PC-9 (cell line): ENCODE results near the gene CDH16. TPM values are rescaled to one million over a fixed set of nuclear protein-coding genes. Genes with fewer than 3 reads are reported as not detected.

Experiments used
- BruUV-seq: library from RNA; stranded (reverse); fragments of 400-500 nt; replicated peaks from 2 replicates; lab custom pipeline; 2021; lab: Mats Ljungman, UMichigan
- CTCF ChIA-PET: fragments of 300-600 bp; sonication (Branson Sonifier 250); formaldehyde crosslinking; loops from one replicate; lab custom pipeline; 2022; ENCODE audit warnings: antibody characterized with exemption; lab: Charles Lee
- POLR2A ChIA-PET: fragments of 300-600 bp; sonication (Branson Sonifier 250); formaldehyde crosslinking; loops from one replicate; lab custom pipeline; 2022; ENCODE audit warnings: antibody characterized with exemption; ENCODE audit not compliant: unreplicated experiment; lab: Charles Lee
- DNase-seq, 2 experiments: peaks; one replicate each; pipeline versions ENCODE4 v3.0.0 to v3.0.0-alpha.2; 2015 to 2022; ENCODE audit warnings: mixed read lengths in 1 of 2
- H2AFZ ChIP-seq: fragments of 200-600 bp; sonication (generic); 2 replicates; pipeline ENCODE4 v1.8.1; 2017; ENCODE audit warnings: antibody characterized with exemption
- H3F3A ChIP-seq: fragments of 200-600 bp; sonication (generic); 2 replicates; pipeline ENCODE4 v1.8.1; 2017; ENCODE audit warnings: antibody characterized with exemption, mild to moderate bottlenecking, low read depth; ENCODE audit not compliant: insufficient read depth
- H3K27ac ChIP-seq: fragments of 200-600 bp; sonication (generic); 2 replicates; pipeline ENCODE4 v1.6.1; 2016; ENCODE audit warnings: mixed run types
- H3K27me3 ChIP-seq: fragments of 200-600 bp; sonication (generic); 2 replicates; pipeline ENCODE4 v1.6.1; 2016; ENCODE audit warnings: low read depth, mixed run types; ENCODE audit not compliant: insufficient read depth
- H3K36me3 ChIP-seq: fragments of 200-600 bp; sonication (generic); 2 replicates; pipeline ENCODE4 v1.6.1; 2016; ENCODE audit warnings: low read depth, mixed run types
- H3K4me1 ChIP-seq: fragments of 200-600 bp; sonication (generic); replicated peaks from 2 replicates; pipeline ENCODE4 v1.6.1; 2016; ENCODE audit warnings: mixed run types; ENCODE audit not compliant: insufficient read depth
- H3K4me2 ChIP-seq: fragments of 200-600 bp; sonication (generic); 2 replicates; pipeline ENCODE4 v1.6.1; 2017; ENCODE audit warnings: mixed run types
- H3K4me3 ChIP-seq: fragments of 200-600 bp; sonication (generic); 2 replicates; pipeline ENCODE4 v1.6.1; 2016; ENCODE audit warnings: mixed run types
- H3K79me2 ChIP-seq: fragments of 200-600 bp; sonication (generic); 2 replicates; pipeline ENCODE4 v1.6.1; 2017; ENCODE audit warnings: low read depth, mixed run types
- H3K9me2 ChIP-seq: fragments of 200-600 bp; sonication (generic); 2 replicates; pipeline ENCODE4 v1.8.1; 2017; ENCODE audit warnings: mild to moderate bottlenecking; ENCODE audit not compliant: insufficient read depth
- H3K9me3 ChIP-seq: fragments of 200-600 bp; sonication (generic); 2 replicates; pipeline ENCODE4 v1.8.1; 2016; ENCODE audit warnings: low read depth; ENCODE audit not compliant: insufficient read depth
- H4K20me1 ChIP-seq: fragments of 200-600 bp; sonication (generic); 2 replicates; pipeline ENCODE4 v1.8.1; 2017; ENCODE audit not compliant: insufficient read depth
- CTCF ChIP-seq: fragments of 200-600 bp; sonication (generic); conservative IDR thresholded peaks from 2 replicates; pipeline ENCODE4 v1.6.1; 2017; ENCODE audit warnings: mixed run types, antibody characterized with exemption, mild to moderate bottlenecking, moderate library complexity
- EZH2 ChIP-seq: fragments of 200-600 bp; sonication (generic); IDR thresholded peaks from 2 replicates; pipeline ENCODE4 v1.8.0; 2017; ENCODE audit warnings: antibody characterized with exemption, low read depth
- intact Hi-C: fragments of 100-400 bp; cut with micrococcal nuclease; formaldehyde crosslinking; loops from one replicate; pipeline ENCODE4 v1.10.0; 2022; ENCODE audit not compliant: unreplicated experiment
- total RNA-seq: library from RNA; stranded (reverse); gene quantifications from 2 replicates; pipeline ENCODE4 v1.2.3, GENCODE V29; 2021

CDH16 gene
- total RNA-seq, 1 experiment from 2014 or later = not detected

- peak overlapping the region; percentile 99 for H3K4me3 ChIP-seq
- no TSS peak for BruUV-seq
- peak overlapping the region; percentile 91 for H3K4me2 ChIP-seq
- peaks cover 16% of the 10 kb centered on the region for H3K4me1 ChIP-seq
- peaks cover 14% of the 10 kb centered on the region; the same call in 1 of the 2 replicates for H3K36me3 ChIP-seq
- ChIA-PET POLR2A (interaction anchor here (0.5 to 0.7 kb wide), 4 partner anchors 12 to 370 kb away, joined by 3 to 17 read pairs (median 10); no protein-coding TSS in a partner anchor), CTCF (interaction anchor here (0.6 to 1.1 kb wide), 3 partner anchors 8 to 273 kb away, joined by 3 to 5 read pairs (median 4); no protein-coding TSS in a partner anchor)
- intact Hi-C loops = loop anchor here (5.0 kb wide), 1 partner anchor 219 kb away; no protein-coding TSS in a partner anchor
- peaks cover 7% of the 10 kb centered on the region; the same call in 1 of the 2 replicates for H3F3A ChIP-seq
- TF ChIP-seq EZH2 (no peak), CTCF (no peak)
- no peak overlapping the region for H3K27ac ChIP-seq
- no peaks in the 10 kb centered on the region for H3K9me2 ChIP-seq
- H3K79me2 ChIP-seq = peaks cover 18% of the 10 kb centered on the region
- no peak for DNase-seq
- H3K27me3 ChIP-seq = no peaks in the 10 kb centered on the region
- H2AFZ ChIP-seq = peak overlapping the region; percentile 98
- no peaks in the 10 kb centered on the region for H4K20me1 ChIP-seq
- no peaks in the 10 kb centered on the region for H3K9me3 ChIP-seq
Measured at GRCh38 chr16:66881014-66881417, 37.7 kb downstream of the CDH16 start.

- ChIA-PET POLR2A (interaction anchor here (0.5 to 0.7 kb wide), 5 partner anchors 13 to 369 kb away, joined by 3 to 17 read pairs (median 3); no protein-coding TSS in a partner anchor), CTCF (interaction anchor here (0.5 to 1.1 kb wide), 3 partner anchors 12 to 272 kb away, joined by 3 to 10 read pairs (median 4); no protein-coding TSS in a partner anchor)
- intact Hi-C loops = loop anchor here (5.0 kb wide), 1 partner anchor 218 kb away; no protein-coding TSS in a partner anchor
- Histone ChIP-seq H3K79me2 (peaks cover 18% of the 10 kb centered on the region), H3K9me2 (no peaks in the 10 kb centered on the region), H3K4me1 (peaks cover 13% of the 10 kb centered on the region; the same call in 1 of the 2 replicates), H2AFZ (peak within 1 kb of the TSS; percentile 98), H3K4me2 (peak within 1 kb of the TSS; percentile 91), H3K27me3 (no peaks in the 10 kb centered on the region), H3F3A (peaks cover 5% of the 10 kb centered on the region; the same call in 1 of the 2 replicates), H3K9me3 (no peaks in the 10 kb centered on the region), H3K36me3 (peaks cover 8% of the 10 kb centered on the region; the same call in 1 of the 2 replicates), H3K4me3 (peak within 1 kb of the TSS; percentile 99), H4K20me1 (no peaks in the 10 kb centered on the region), H3K27ac (no peak within 1 kb of the TSS)
- no TSS peak for BruUV-seq
- no peak for TF ChIP-seq EZH2
- TF ChIP-seq CTCF = no peak
- DNase-seq = peak; percentile 86 to 95
Measured at GRCh38 chr16:66880288-66881013, 38.2 kb downstream of the CDH16 start, which contains the start of gene PDP2. Gene PDP2, plus strand, starts transcription at chr16:66880515. Its CDS starts 3,770 bp downstream, at chr16:66884285.

GRCh38 chr16:66878067-66878466, 40.6 kb downstream of the CDH16 start:
- CTCF ChIA-PET = no interaction called here
- no peak overlapping the region for H2AFZ ChIP-seq
- intact Hi-C loops = no loop called here

More at GRCh38 chr16:66878067-66878466, 40.6 kb downstream of the CDH16 start:
- no peaks in the 10 kb centered on the region for H3K36me3 ChIP-seq
- no peak overlapping the region for H3K27ac ChIP-seq
- H3K4me1 ChIP-seq = peaks cover 13% of the 10 kb centered on the region; the same call in 1 of the 2 replicates
- peaks cover 18% of the 10 kb centered on the region for H3K79me2 ChIP-seq
- POLR2A ChIA-PET = no interaction called here
- TF ChIP-seq CTCF = no peak
- no peak for TF ChIP-seq EZH2
- H3K4me3 ChIP-seq = no peak overlapping the region
- H4K20me1 ChIP-seq = no peaks in the 10 kb centered on the region
- no peaks in the 10 kb centered on the region for H3K9me3 ChIP-seq
- no TSS peak for BruUV-seq
- H3K27me3 ChIP-seq = no peaks in the 10 kb centered on the region
- no peak for DNase-seq
- H3K4me2 ChIP-seq = no peak overlapping the region
- peaks cover 16% of the 10 kb centered on the region; the same call in 1 of the 2 replicates for H3F3A ChIP-seq
- H3K9me2 ChIP-seq = no peaks in the 10 kb centered on the region
